ENCODE data around the gene RBFOX1.

GRCh38 chr16:7325834-7326233 is 6.8 kb upstream of the RBFOX1 start:
- TF ChIP-seq CTCF (IDR thresholded peaks at IDR 0.05) (no peak), EP300 (IDR thresholded peaks at IDR 0.05) (no peak), POLR2A (IDR thresholded peaks at IDR 0.05; ENCODE audit: low read depth) (no peak), POLR2AphosphoS5 (IDR thresholded peaks at IDR 0.05) (no peak)
